H1 (cell line): Measurements from ENCODE around the gene FRMD4B. TPM values are rescaled to one million over a fixed set of nuclear protein-coding genes. Genes with fewer than 3 reads are reported as not detected.

Source experiments
- CTCF ChIA-PET: fragments of 300-600 bp; sonication (Branson Sonifier 250); formaldehyde crosslinking; loops from one replicate; lab custom pipeline; 2021; ENCODE audit not compliant: partially characterized antibody; lab: Charles Lee
- POLR2A ChIA-PET: fragments of 300-600 bp; sonication (Branson Sonifier 250); formaldehyde crosslinking; loops from one replicate; lab custom pipeline; 2021; ENCODE audit warnings: inconsistent platforms; ENCODE audit not compliant: partially characterized antibody; lab: Charles Lee
- DNase-seq, 2 experiments: peaks; one replicate each; pipeline versions ENCODE4 v3.0.0 to v3.0.0-alpha.2; 2010 to 2022; ENCODE audit warnings: low spot score in 2 of 2, low read depth in 1 of 2, mixed read lengths in 1 of 2
- FAIRE-seq: peaks from 2 replicates; lab custom pipeline; 2011; peaks lifted over from hg19 to GRCh38; lab: Jason Lieb, UNC
- H2AFZ ChIP-seq: 2 replicates; pipeline ENCODE4 v1.8.1; 2012; ENCODE audit warnings: low read length, inconsistent platforms
- H2AK5ac ChIP-seq: 2 replicates; pipeline ENCODE4 v1.6.1; 2013; ENCODE audit warnings: low read depth, low read length
- H2BK120ac ChIP-seq: replicated peaks from 2 replicates; pipeline ENCODE3; 2013; ENCODE audit warnings: low read depth, low read length, inconsistent platforms
- H2BK12ac ChIP-seq: 2 replicates; pipeline ENCODE4 v1.6.1; 2013; ENCODE audit warnings: low read depth, low read length
- H2BK15ac ChIP-seq: 2 replicates; pipeline ENCODE4 v1.6.1; 2013; ENCODE audit warnings: low read length
- H2BK20ac ChIP-seq: 2 replicates; pipeline ENCODE4 v1.6.1; 2013; ENCODE audit warnings: low read length
- H2BK5ac ChIP-seq: 2 replicates; pipeline ENCODE4 v1.6.1; 2013; ENCODE audit warnings: low read depth, low read length
- H3K14ac ChIP-seq: 2 replicates; pipeline ENCODE4 v1.6.1; 2013; ENCODE audit warnings: inconsistent platforms; ENCODE audit not compliant: insufficient read length
- H3K18ac ChIP-seq: 2 replicates; pipeline ENCODE4 v1.6.1; 2013; ENCODE audit warnings: low read length; ENCODE audit errors: extremely low read depth
- H3K23ac ChIP-seq: 2 replicates; pipeline ENCODE4 v1.6.1; 2013; ENCODE audit warnings: inconsistent platforms; ENCODE audit not compliant: insufficient read length
- H3K23me2 ChIP-seq: 2 replicates; pipeline ENCODE4 v1.6.1; 2013; ENCODE audit warnings: low read depth, low read length
- H3K27ac ChIP-seq: 2 replicates; pipeline ENCODE4 v1.6.1; 2011; ENCODE audit warnings: low read depth, low read length, inconsistent platforms
- H3K27me3 ChIP-seq, 4 experiments: replicated peaks in 1 of 4; 1 replicate in 1 of 4; 2 replicates in 3 of 4; pipeline versions ENCODE4 v1.6.1 to v1.8.1; 2011 to 2013; ENCODE audit warnings: low read length in 3 of 4, mild to moderate bottlenecking in 3 of 4, inconsistent platforms in 2 of 4, mixed read lengths in 2 of 4, moderate library complexity in 1 of 4; ENCODE audit not compliant: control insufficient read depth in 3 of 4, insufficient read depth in 3 of 4; ENCODE audit errors: extremely low read depth in 1 of 4
- H3K36me3 ChIP-seq, 4 experiments: 2 replicates each; pipeline versions ENCODE4 v1.6.1 to v1.8.1; 2011 to 2013; ENCODE audit warnings: mild to moderate bottlenecking in 4 of 4, low read length in 3 of 4, moderate library complexity in 2 of 4, control low read depth in 1 of 4, inconsistent platforms in 1 of 4; ENCODE audit not compliant: insufficient read depth in 4 of 4, control insufficient read depth in 2 of 4
- H3K4ac ChIP-seq: replicated peaks from 2 replicates; pipeline ENCODE3; 2013; ENCODE audit warnings: low read length, low read depth, mixed read lengths, inconsistent platforms; ENCODE audit not compliant: insufficient read length
- H3K4me1 ChIP-seq, 4 experiments: replicated peaks in 1 of 4; 1 replicate in 1 of 4; 2 replicates in 3 of 4; pipeline versions ENCODE4 v1.6.1 to v1.8.1; 2011 to 2013; ENCODE audit warnings: low read length in 3 of 4, inconsistent platforms in 2 of 4, mixed read lengths in 1 of 4; ENCODE audit not compliant: insufficient read depth in 4 of 4, control insufficient read depth in 3 of 4
- H3K4me2 ChIP-seq, 2 experiments: 2 replicates each; pipeline versions ENCODE4 v1.6.1 to v1.8.1; 2011 to 2013; ENCODE audit warnings: low read depth in 2 of 2, low read length in 2 of 2, control low read depth in 1 of 2, inconsistent platforms in 1 of 2, mild to moderate bottlenecking in 1 of 2; ENCODE audit not compliant: insufficient read depth in 1 of 2
- H3K4me3 ChIP-seq, 4 experiments: fragments of 200-600, 300-600 bp in 1 of 4; sonication (generic), shearing (Covaris generic), sonication (Bioruptor Twin) in 1 of 4; 2 replicates each; pipeline versions ENCODE4 v1.5.1 to v1.8.1; 2011 to 2016; ENCODE audit warnings: low read length in 4 of 4, low read depth in 3 of 4, control low read depth in 2 of 4, inconsistent platforms in 2 of 4, mild to moderate bottlenecking in 2 of 4, mixed read lengths in 1 of 4, moderate library complexity in 1 of 4; ENCODE audit not compliant: insufficient read depth in 2 of 4; ENCODE audit errors: extremely low read depth in 1 of 4
- H3K56ac ChIP-seq: replicated peaks from 2 replicates; pipeline ENCODE3; 2013; ENCODE audit warnings: low read depth, mild to moderate bottlenecking, mixed read lengths, low read length, inconsistent platforms; ENCODE audit not compliant: insufficient read length
- H3K79me1 ChIP-seq: 2 replicates; pipeline ENCODE4 v1.6.1; 2013; ENCODE audit warnings: low read depth, low read length, control low read depth
- H3K79me2 ChIP-seq, 2 experiments: 2 replicates each; pipeline versions ENCODE4 v1.6.1 to v1.8.1; 2012 to 2013; ENCODE audit warnings: low read length in 2 of 2, mild to moderate bottlenecking in 2 of 2, inconsistent platforms in 1 of 2; ENCODE audit not compliant: insufficient read depth in 2 of 2, control insufficient read depth in 1 of 2
- H3K9ac ChIP-seq, 4 experiments: replicated peaks in 1 of 4; 1 replicate in 1 of 4; 2 replicates in 3 of 4; pipeline versions ENCODE4 v1.6.1 to v1.8.1; 2011 to 2013; ENCODE audit warnings: low read depth in 3 of 4, low read length in 3 of 4, control low read depth in 2 of 4, mild to moderate bottlenecking in 2 of 4, moderate library complexity in 2 of 4, inconsistent platforms in 1 of 4; ENCODE audit errors: extremely low read depth in 1 of 4
- H3K9me3 ChIP-seq, 2 experiments: 2 replicates each; pipeline versions ENCODE4 v1.6.1 to v1.8.1; 2012 to 2013; ENCODE audit warnings: mild to moderate bottlenecking in 2 of 2, moderate library complexity in 2 of 2, control low read depth in 1 of 2, inconsistent platforms in 1 of 2, low read depth in 1 of 2, low read length in 1 of 2, mixed read lengths in 1 of 2; ENCODE audit not compliant: insufficient read depth in 2 of 2
- H4K20me1 ChIP-seq, 2 experiments: replicated peaks in 1 of 2; 2 replicates each; pipeline versions ENCODE3 to v1.8.1; 2011 to 2013; ENCODE audit warnings: inconsistent platforms in 2 of 2, low read length in 2 of 2, mild to moderate bottlenecking in 1 of 2; ENCODE audit not compliant: insufficient read depth in 2 of 2, control insufficient read depth in 1 of 2
- H4K5ac ChIP-seq: 2 replicates; pipeline ENCODE4 v1.6.1; 2013; ENCODE audit warnings: low read length, low read depth, mixed read lengths, inconsistent platforms; ENCODE audit not compliant: insufficient read length
- H4K8ac ChIP-seq: 2 replicates; pipeline ENCODE4 v1.8.0; 2013; ENCODE audit warnings: mild to moderate bottlenecking, moderate library complexity, low read length, inconsistent platforms; ENCODE audit not compliant: insufficient read depth; ENCODE audit errors: extremely low read depth
- H4K91ac ChIP-seq: replicated peaks from 2 replicates; pipeline ENCODE3; 2013; ENCODE audit warnings: low read length, mixed read lengths, inconsistent platforms; ENCODE audit not compliant: insufficient read length
- ASH2L ChIP-seq: fragments of 200-600, 300-600 bp; sonication (generic); IDR thresholded peaks from one replicate; pipeline ENCODE4 v1.7.1; 2017; ENCODE audit warnings: low read length
- BACH1 ChIP-seq: IDR thresholded peaks from 2 replicates; pipeline ENCODE4 v1.6.1; 2012; ENCODE audit warnings: low read length, improper control_type of control experiment
- BCL11A ChIP-seq, 2 experiments: IDR thresholded peaks; one replicate each; pipeline ENCODE4 v1.6.1; 2011; ENCODE audit warnings: low read depth in 2 of 2, low read length in 2 of 2, mild to moderate bottlenecking in 2 of 2
- CBX8 ChIP-seq: fragments of 300-800, 300-1000 bp; sonication (generic); IDR thresholded peaks from 2 replicates; pipeline ENCODE4 v1.7.1; 2016; ENCODE audit warnings: low read depth, low read length, borderline replicate concordance
- CEBPB ChIP-seq: IDR thresholded peaks from 2 replicates; pipeline ENCODE4 v1.6.1; 2012; ENCODE audit warnings: low read depth, low read length
- CHD2 ChIP-seq: IDR thresholded peaks from 2 replicates; pipeline ENCODE4 v1.6.1; 2012; ENCODE audit warnings: low read length, improper control_type of control experiment
- EGR1 ChIP-seq: IDR thresholded peaks from 2 replicates; pipeline ENCODE4 v1.6.1; 2011; ENCODE audit warnings: low read depth, low read length, borderline replicate concordance
- KDM4A ChIP-seq: IDR thresholded peaks from one replicate; pipeline ENCODE4 v1.7.1; 2012; ENCODE audit warnings: low read depth, mild to moderate bottlenecking, moderate library complexity, low read length, inconsistent platforms; ENCODE audit not compliant: severe bottlenecking
- NRF1 ChIP-seq: IDR thresholded peaks from 2 replicates; pipeline ENCODE4 v1.6.1; 2011; ENCODE audit warnings: mild to moderate bottlenecking, low read depth, low read length, improper control_type of control experiment
- SIN3A ChIP-seq, 2 experiments: IDR thresholded peaks in 1 of 2; conservative IDR thresholded peaks in 1 of 2; 2 replicates each; pipeline ENCODE4 v1.6.1; 2011 to 2012; ENCODE audit warnings: low read length in 2 of 2, improper control_type of control experiment in 1 of 2, low read depth in 1 of 2, mild to moderate bottlenecking in 1 of 2
- TEAD4 ChIP-seq: IDR thresholded peaks from 2 replicates; pipeline ENCODE4 v1.6.1; 2012; ENCODE audit warnings: low read depth, low read length, inconsistent platforms, mixed read lengths
- YY1 ChIP-seq: IDR thresholded peaks from 2 replicates; pipeline ENCODE4 v1.6.1; 2011; ENCODE audit warnings: low read depth, mild to moderate bottlenecking, low read length
- WGBS, 2 experiments: shearing (Covaris generic) in 1 of 2; methylation state at CpG; one replicate each; pipeline versions ENCODE4 v1.1.6 to v1.1.7; 2013 to 2015; ENCODE audit warnings: low lambda C conversion rate in 2 of 2, mixed read lengths in 2 of 2, inconsistent platforms in 1 of 2, low coverage in 1 of 2, missing lambda C conversion rate in 1 of 2; ENCODE audit not compliant: insufficient replicate concordance in 2 of 2, insufficient coverage in 1 of 2, insufficient read length in 1 of 2; ENCODE audit errors: extremely low coverage in 1 of 2, missing lambda C conversion rate in 1 of 2; 5-methylcytosine and 5-hydroxymethylcytosine counted together
- polyA plus RNA-seq, 7 experiments: library from polyadenylated mRNA; depleted of rRNA in 3 of 7; stranded (reverse) in 5 of 7; unstranded in 2 of 7; fragments of >200 nt in 5 of 7; fragments of 200-250 nt in 2 of 7; gene quantifications; 1 replicate in 5 of 7; 2 replicates in 1 of 7; 4 replicates in 1 of 7; pipeline versions ENCODE4 v1.2.1 to v1.2.3, GENCODE V29; 2011 to 2013; ENCODE audit warnings: missing spikeins in 2 of 7, mixed read lengths in 2 of 7
- total RNA-seq: library from RNA; stranded (reverse); fragmentation: NEBNext Ultra II Directional; extraction: Animal tissue kit (Norgen Biotek cat#: 25700); gene quantifications from 2 replicates; pipeline ENCODE4 v1.2.1, GENCODE V29; 2021

FRMD4B gene
- total and polyA plus RNA-seq, 2 of the 8 experiments (the other 6 are each of a cell fraction or from before 2014, with no cell fraction given), result 2.7 to 7.2 TPM

GRCh38 chr3:69193749-69194148 is 192.1 kb downstream of the FRMD4B start:
- Histone ChIP-seq H3K18ac (no peak overlapping the region), H2BK120ac (no peak overlapping the region), H4K20me1 (no peaks in the 10 kb centered on the region), H3K14ac (no peak overlapping the region), H2BK5ac (no peak overlapping the region), H3K23ac (no peak overlapping the region), H3K36me3 (no peaks in the 10 kb centered on the region), H4K8ac (no peak overlapping the region), H3K79me2 (no peaks in the 10 kb centered on the region), H2BK20ac (no peak overlapping the region), H3K4ac (no peak overlapping the region), H3K4me2 (no peak overlapping the region), H2AFZ (no peak overlapping the region), H2BK12ac (no peak overlapping the region), H4K91ac (no peak overlapping the region), H2AK5ac (no peak overlapping the region), H3K9ac (no peak overlapping the region), H3K23me2 (no peaks in the 10 kb centered on the region), H3K4me3 (no peak overlapping the region), H3K27ac (no peak overlapping the region), H3K56ac (no peak overlapping the region), H2BK15ac (no peak overlapping the region), H3K9me3 (no peaks in the 10 kb centered on the region), H4K5ac (no peak overlapping the region), H3K27me3 (no peaks in the 10 kb centered on the region), H3K4me1 (no peaks in the 10 kb centered on the region), H3K79me1 (no peaks in the 10 kb centered on the region)
- ChIA-PET POLR2A (no interaction called here), CTCF (interaction anchor here (0.6 to 1.2 kb wide), 3 partner anchors 32 to 866 kb away, joined by 3 to 4 read pairs (median 4); no protein-coding TSS in a partner anchor)
- TF ChIP-seq BCL11A (IDR thresholded peaks at IDR 0.05; ENCODE audit: low read depth in 2 of 2, low read length in 2 of 2), result no peak
- no peak for TF ChIP-seq CBX8
- TF ChIP-seq ASH2L, result no peak
- TF ChIP-seq KDM4A, result no peak
- TF ChIP-seq BACH1, result no peak
- no peak for TF ChIP-seq SIN3A (conservative IDR thresholded peaks at IDR 0.05 in 1 of 2, IDR thresholded peaks at IDR 0.05 in 1 of 2; ENCODE audit: low read depth in 1 of 2, low read length in 2 of 2)
- no peak for TF ChIP-seq CHD2
- TF ChIP-seq NRF1, result no peak
- no peak for TF ChIP-seq TEAD4
- TF ChIP-seq EGR1, result no peak
- TF ChIP-seq YY1, result no peak
- TF ChIP-seq CEBPB, result no peak
- no peak for FAIRE-seq
- DNase-seq, result no peak
- 86 to 100% methylated on average over 1 to 3 of the region's 3 CpGs for WGBS, 2 experiments
